Mesendoderm (in vitro differentiated cells): ENCODE results near the gene NEFH.

ENCODE experiments used
- DNase-seq: peaks from one replicate; pipeline ENCODE4 v3.0.0; 2013
- H2AK5ac ChIP-seq: 2 replicates; pipeline ENCODE4 v1.6.1; 2013; ENCODE audit warnings: low read length, inconsistent platforms
- H2BK120ac ChIP-seq: 2 replicates; pipeline ENCODE4 v1.6.1; 2013; ENCODE audit warnings: low read depth, mild to moderate bottlenecking, low read length, moderate library complexity, mixed read lengths
- H2BK15ac ChIP-seq: replicated peaks from 2 replicates; pipeline ENCODE4 v1.6.1; 2013; ENCODE audit warnings: low read depth, mild to moderate bottlenecking, moderate library complexity
- H2BK5ac ChIP-seq: 2 replicates; pipeline ENCODE4 v1.6.1; 2013; ENCODE audit warnings: low read length, inconsistent platforms
- H3K18ac ChIP-seq: 2 replicates; pipeline ENCODE4 v1.6.1; 2013; ENCODE audit warnings: mild to moderate bottlenecking, low read length, mixed read lengths
- H3K23ac ChIP-seq: one replicate; pipeline ENCODE4 v1.6.1; 2013; ENCODE audit warnings: low read length
- H3K27ac ChIP-seq: 2 replicates; pipeline ENCODE4 v1.5.1; 2013; ENCODE audit warnings: low read depth, mild to moderate bottlenecking, inconsistent platforms, low read length, moderate library complexity
- H3K27me3 ChIP-seq: 2 replicates; pipeline ENCODE4 v1.6.1; 2013; ENCODE audit warnings: low read length, control low read depth, mild to moderate bottlenecking, inconsistent platforms; ENCODE audit not compliant: insufficient read depth, poor library complexity
- H3K36me3 ChIP-seq: 2 replicates; pipeline ENCODE4 v1.6.1; 2013; ENCODE audit warnings: low read length, inconsistent platforms; ENCODE audit not compliant: control insufficient read depth, insufficient read depth
- H3K4ac ChIP-seq: one replicate; pipeline ENCODE4 v1.6.1; 2013; ENCODE audit warnings: low read depth, mild to moderate bottlenecking, low read length, moderate library complexity
- H3K4me1 ChIP-seq: 2 replicates; pipeline ENCODE4 v1.6.1; 2013; ENCODE audit warnings: low read depth, low read length, inconsistent platforms; ENCODE audit not compliant: control insufficient read depth
- H3K4me2 ChIP-seq: 2 replicates; pipeline ENCODE4 v1.6.1; 2013; ENCODE audit warnings: low read length
- H3K4me3 ChIP-seq: 2 replicates; pipeline ENCODE4 v1.5.1; 2013; ENCODE audit warnings: mild to moderate bottlenecking, low read length
- H3K56ac ChIP-seq: one replicate; pipeline ENCODE4 v1.6.1; 2013; ENCODE audit warnings: low read length
- H3K79me1 ChIP-seq: 2 replicates; pipeline ENCODE4 v1.6.1; 2013; ENCODE audit warnings: low read length, inconsistent platforms
- H3K79me2 ChIP-seq: 2 replicates; pipeline ENCODE4 v1.6.1; 2013; ENCODE audit warnings: mild to moderate bottlenecking, low read length; ENCODE audit not compliant: control insufficient read depth, insufficient read depth
- H3K9ac ChIP-seq: 2 replicates; pipeline ENCODE4 v1.6.1; 2013; ENCODE audit warnings: low read length, inconsistent platforms
- H4K5ac ChIP-seq: one replicate; pipeline ENCODE4 v1.6.1; 2013; ENCODE audit warnings: low read length
- H4K8ac ChIP-seq: one replicate; pipeline ENCODE4 v1.6.1; 2013; ENCODE audit warnings: low read depth, mild to moderate bottlenecking, control low read depth, low read length, moderate library complexity
- WGBS: extraction: QIAGEN DNeasy Blood & Tissue Kit; methylation state at CpG from one replicate; pipeline ENCODE4 v1.1.7; 2013; ENCODE audit warnings: low lambda C conversion rate, missing lambda C conversion rate; ENCODE audit not compliant: insufficient coverage; ENCODE audit errors: extremely low coverage; 5-methylcytosine and 5-hydroxymethylcytosine counted together

NEFH gene

GRCh38 chr22:29464581-29464980 lies 15.4 kb upstream of the NEFH start:
- Histone ChIP-seq H3K36me3 (no peaks in the 10 kb centered on the region), H3K79me2 (no peaks in the 10 kb centered on the region), H3K56ac (no peak overlapping the region), H2BK15ac (no peak overlapping the region), H3K4me2 (no peak overlapping the region), H3K27ac (no peak overlapping the region), H2BK120ac (no peak overlapping the region), H3K4me3 (no peak overlapping the region), H4K5ac (no peak overlapping the region), H2BK5ac (no peak overlapping the region), H3K9ac (no peak overlapping the region), H4K8ac (no peak overlapping the region), H3K4me1 (peaks cover under 1% of the 10 kb centered on the region), H2AK5ac (no peak overlapping the region), H3K18ac (no peak overlapping the region), H3K23ac (no peak overlapping the region), H3K27me3 (no peaks in the 10 kb centered on the region), H3K4ac (no peak overlapping the region), H3K79me1 (no peaks in the 10 kb centered on the region)
- no CpG with 5 or more reads among the region's 7 CpGs for WGBS
- DNase-seq: no peak

DNA sequence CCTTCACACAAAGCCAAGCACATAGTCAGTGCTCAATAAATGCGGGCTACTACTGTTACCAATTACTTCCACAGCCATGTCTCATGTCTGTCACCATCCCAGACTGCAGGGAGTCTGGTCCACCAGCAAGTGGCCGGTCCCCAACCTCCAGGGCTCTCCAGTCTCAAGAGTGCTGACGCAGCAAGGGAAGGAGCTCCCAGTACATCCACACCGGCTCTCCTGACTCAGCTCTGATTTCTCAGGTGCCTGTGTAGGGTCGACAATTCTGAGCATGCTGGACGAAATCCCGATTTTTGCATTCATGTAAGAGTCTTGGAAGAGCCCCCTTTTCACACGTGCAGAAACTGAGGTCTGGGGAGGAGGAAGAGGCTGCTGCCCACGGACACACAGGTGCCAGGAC lies 10.3 kb upstream of the NEFH start:
- no peak overlapping the region for H4K8ac ChIP-seq
- H3K4me3 ChIP-seq: peak overlapping the region; percentile 8
- H3K27ac ChIP-seq: no peak overlapping the region
- no peak overlapping the region for H2AK5ac ChIP-seq
- H3K4me1 ChIP-seq: peaks cover 2% of the 10 kb centered on the region
- H3K79me1 ChIP-seq: no peaks in the 10 kb centered on the region
- H3K9ac ChIP-seq: peak overlapping the region; percentile 72
- no peak overlapping the region for H2BK5ac ChIP-seq
- no peak overlapping the region for H4K5ac ChIP-seq
- H3K36me3 ChIP-seq: no peaks in the 10 kb centered on the region
- no peak overlapping the region for H3K18ac ChIP-seq
- peak overlapping the region; percentile 90 for H3K56ac ChIP-seq
- no peaks in the 10 kb centered on the region for H3K79me2 ChIP-seq
- WGBS: no CpG with 5 or more reads among the region's 9 CpGs
- H3K4ac ChIP-seq: no peak overlapping the region
- no peak overlapping the region for H2BK120ac ChIP-seq
- peak; percentile 62 for DNase-seq
- H3K4me2 ChIP-seq: peak overlapping the region; percentile 74
- H3K23ac ChIP-seq: no peak overlapping the region
- no peaks in the 10 kb centered on the region for H3K27me3 ChIP-seq
- no peak overlapping the region for H2BK15ac ChIP-seq

- Histone ChIP-seq H2BK5ac (no peak overlapping the region), H3K79me2 (no peaks in the 10 kb centered on the region), H3K9ac (peak overlapping the region; percentile 72), H3K27ac (no peak overlapping the region), H3K4me2 (peak overlapping the region; percentile 74), H3K4me3 (peak overlapping the region; percentile 49), H4K5ac (no peak overlapping the region), H3K79me1 (no peaks in the 10 kb centered on the region), H3K4me1 (peaks cover 2% of the 10 kb centered on the region), H3K23ac (no peak overlapping the region), H2BK15ac (no peak overlapping the region), H4K8ac (no peak overlapping the region), H3K56ac (peak overlapping the region; percentile 90), H3K36me3 (no peaks in the 10 kb centered on the region), H2BK120ac (no peak overlapping the region), H3K27me3 (no peaks in the 10 kb centered on the region), H2AK5ac (no peak overlapping the region), H3K18ac (no peak overlapping the region), H3K4ac (no peak overlapping the region)
- peak; percentile 92 for DNase-seq
- no CpG with 5 or more reads among the region's 54 CpGs for WGBS
Observed at GRCh38 chr22:29470159-29470855, 9.7 kb upstream of the NEFH start.

- Histone ChIP-seq H3K27me3 (no peaks in the 10 kb centered on the region), H3K4me3 (no peak overlapping the region), H3K4ac (no peak overlapping the region), H3K36me3 (no peaks in the 10 kb centered on the region), H3K4me1 (peaks cover 2% of the 10 kb centered on the region), H3K27ac (no peak overlapping the region), H2BK15ac (no peak overlapping the region), H4K8ac (no peak overlapping the region), H3K56ac (no peak overlapping the region), H2BK120ac (no peak overlapping the region), H4K5ac (no peak overlapping the region), H3K18ac (no peak overlapping the region), H3K4me2 (no peak overlapping the region), H3K79me2 (no peaks in the 10 kb centered on the region), H3K9ac (no peak overlapping the region), H3K23ac (no peak overlapping the region), H2BK5ac (no peak overlapping the region), H2AK5ac (no peak overlapping the region), H3K79me1 (no peaks in the 10 kb centered on the region)
- no peak for DNase-seq
- WGBS: no CpG with 5 or more reads among the region's 5 CpGs
Observed at GRCh38 chr22:29473001-29473400, 7.0 kb upstream of the NEFH start.

GRCh38 chr22:29475550-29475949 lies 4.5 kb upstream of the NEFH start:
- Histone ChIP-seq H3K27ac (no peak overlapping the region), H3K79me2 (no peaks in the 10 kb centered on the region), H2BK15ac (no peak overlapping the region), H3K56ac (no peak overlapping the region), H3K4me1 (no peaks in the 10 kb centered on the region), H2BK120ac (no peak overlapping the region), H3K23ac (no peak overlapping the region), H3K79me1 (no peaks in the 10 kb centered on the region), H2AK5ac (no peak overlapping the region), H3K4me3 (no peak overlapping the region), H4K5ac (no peak overlapping the region), H3K18ac (no peak overlapping the region), H3K27me3 (peaks cover 18% of the 10 kb centered on the region), H2BK5ac (no peak overlapping the region), H4K8ac (no peak overlapping the region), H3K4ac (no peak overlapping the region), H3K4me2 (no peak overlapping the region), H3K36me3 (no peaks in the 10 kb centered on the region), H3K9ac (no peak overlapping the region)
- no peak for DNase-seq
- no CpG with 5 or more reads among the region's 8 CpGs for WGBS

GRCh38 chr22:29476116-29476515 lies 3.9 kb upstream of the NEFH start:
- no peaks in the 10 kb centered on the region for H3K36me3 ChIP-seq
- no peak overlapping the region for H3K4ac ChIP-seq
- H3K79me1 ChIP-seq: no peaks in the 10 kb centered on the region
- H3K4me1 ChIP-seq: no peaks in the 10 kb centered on the region
- H3K4me2 ChIP-seq: no peak overlapping the region
- H4K5ac ChIP-seq: no peak overlapping the region
- H3K18ac ChIP-seq: no peak overlapping the region
- H3K79me2 ChIP-seq: no peaks in the 10 kb centered on the region
- H3K9ac ChIP-seq: no peak overlapping the region
- no peak overlapping the region for H2AK5ac ChIP-seq
- peaks cover 18% of the 10 kb centered on the region for H3K27me3 ChIP-seq
- no peak overlapping the region for H2BK15ac ChIP-seq
- WGBS: no CpG with 5 or more reads among the region's 6 CpGs
- no peak overlapping the region for H3K56ac ChIP-seq
- DNase-seq: no peak
- H4K8ac ChIP-seq: no peak overlapping the region
- no peak overlapping the region for H2BK120ac ChIP-seq
- no peak overlapping the region for H2BK5ac ChIP-seq
- H3K27ac ChIP-seq: no peak overlapping the region
- H3K4me3 ChIP-seq: no peak overlapping the region
- H3K23ac ChIP-seq: no peak overlapping the region
